Esophagus muscularis mucosa (tissue), 4 donors: ENCODE data around the gene GTSE1.

Experiments
- EP300 ChIP-seq: sonication (generic); formaldehyde crosslinking; IDR thresholded peaks from one replicate; pipeline ENCODE4 v1.6.1; 2017; ENCODE audit warnings: antibody characterized with exemption
- POLR2AphosphoS5 ChIP-seq, 2 donors: sonication (generic); formaldehyde crosslinking; IDR thresholded peaks; one replicate each; pipeline ENCODE4 v1.6.1; 2017; ENCODE audit warnings: antibody characterized with exemption in 2 of 2
- TF ChIP-seq, protein P1 (sequence below), 3 experiments: fragments of 200-600 bp in 2 of 3; fragments of 450-650 bp in 1 of 3; sonication (generic) in 2 of 3; IDR thresholded peaks; one replicate each; pipeline ENCODE4 v1.5.1; 2017 to 2019; ENCODE audit warnings: antibody characterized with exemption in 3 of 3, mild to moderate bottlenecking in 2 of 3, moderate library complexity in 1 of 3

DNA sequence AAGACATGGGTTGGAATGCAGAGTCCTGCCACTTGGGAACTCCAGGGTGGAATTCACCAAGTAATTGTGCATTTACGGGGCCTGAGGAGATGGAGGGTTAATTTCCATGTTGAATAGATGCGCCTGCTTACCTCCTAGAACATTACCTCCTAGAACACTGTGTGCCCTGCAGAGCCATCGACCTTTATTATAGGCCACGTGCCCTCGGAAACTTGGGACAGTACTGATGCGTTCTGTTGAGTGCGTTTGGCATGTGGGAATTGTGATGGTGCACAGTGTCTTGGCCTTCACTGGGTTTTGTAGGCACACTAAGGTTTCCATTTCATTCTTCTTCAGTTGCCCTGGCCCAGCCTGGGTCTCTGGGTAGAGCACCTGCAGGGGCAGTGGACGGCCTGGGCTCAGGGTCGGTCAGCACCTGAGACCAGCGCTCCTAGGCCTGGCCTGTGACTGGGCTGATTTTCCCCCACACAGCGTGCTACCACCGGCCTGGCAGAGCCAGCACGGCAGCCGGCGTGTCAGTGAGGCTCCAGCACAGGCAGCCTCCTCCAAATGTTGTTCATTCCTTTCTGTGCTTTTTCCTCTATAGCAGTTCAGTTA, 51.5 kb downstream of the GTSE1 start:
- TF ChIP-seq, protein P1, sequence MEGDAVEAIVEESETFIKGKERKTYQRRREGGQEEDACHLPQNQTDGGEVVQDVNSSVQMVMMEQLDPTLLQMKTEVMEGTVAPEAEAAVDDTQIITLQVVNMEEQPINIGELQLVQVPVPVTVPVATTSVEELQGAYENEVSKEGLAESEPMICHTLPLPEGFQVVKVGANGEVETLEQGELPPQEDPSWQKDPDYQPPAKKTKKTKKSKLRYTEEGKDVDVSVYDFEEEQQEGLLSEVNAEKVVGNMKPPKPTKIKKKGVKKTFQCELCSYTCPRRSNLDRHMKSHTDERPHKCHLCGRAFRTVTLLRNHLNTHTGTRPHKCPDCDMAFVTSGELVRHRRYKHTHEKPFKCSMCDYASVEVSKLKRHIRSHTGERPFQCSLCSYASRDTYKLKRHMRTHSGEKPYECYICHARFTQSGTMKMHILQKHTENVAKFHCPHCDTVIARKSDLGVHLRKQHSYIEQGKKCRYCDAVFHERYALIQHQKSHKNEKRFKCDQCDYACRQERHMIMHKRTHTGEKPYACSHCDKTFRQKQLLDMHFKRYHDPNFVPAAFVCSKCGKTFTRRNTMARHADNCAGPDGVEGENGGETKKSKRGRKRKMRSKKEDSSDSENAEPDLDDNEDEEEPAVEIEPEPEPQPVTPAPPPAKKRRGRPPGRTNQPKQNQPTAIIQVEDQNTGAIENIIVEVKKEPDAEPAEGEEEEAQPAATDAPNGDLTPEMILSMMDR (IDR thresholded peaks at IDR 0.05): no peak
- TF ChIP-seq EP300: no peak
- TF ChIP-seq POLR2AphosphoS5 (IDR thresholded peaks at IDR 0.05): no peak
